ENCODE measurements around the gene TBX1. TPM values are rescaled to one million over a fixed set of nuclear protein-coding genes. Genes with fewer than 3 reads are reported as not detected.

The TBX1 gene
- polyA plus RNA-seq, 4 donors: 1.1 to 4.8 (median 1.3) TPM; not detected in 1

DNA sequence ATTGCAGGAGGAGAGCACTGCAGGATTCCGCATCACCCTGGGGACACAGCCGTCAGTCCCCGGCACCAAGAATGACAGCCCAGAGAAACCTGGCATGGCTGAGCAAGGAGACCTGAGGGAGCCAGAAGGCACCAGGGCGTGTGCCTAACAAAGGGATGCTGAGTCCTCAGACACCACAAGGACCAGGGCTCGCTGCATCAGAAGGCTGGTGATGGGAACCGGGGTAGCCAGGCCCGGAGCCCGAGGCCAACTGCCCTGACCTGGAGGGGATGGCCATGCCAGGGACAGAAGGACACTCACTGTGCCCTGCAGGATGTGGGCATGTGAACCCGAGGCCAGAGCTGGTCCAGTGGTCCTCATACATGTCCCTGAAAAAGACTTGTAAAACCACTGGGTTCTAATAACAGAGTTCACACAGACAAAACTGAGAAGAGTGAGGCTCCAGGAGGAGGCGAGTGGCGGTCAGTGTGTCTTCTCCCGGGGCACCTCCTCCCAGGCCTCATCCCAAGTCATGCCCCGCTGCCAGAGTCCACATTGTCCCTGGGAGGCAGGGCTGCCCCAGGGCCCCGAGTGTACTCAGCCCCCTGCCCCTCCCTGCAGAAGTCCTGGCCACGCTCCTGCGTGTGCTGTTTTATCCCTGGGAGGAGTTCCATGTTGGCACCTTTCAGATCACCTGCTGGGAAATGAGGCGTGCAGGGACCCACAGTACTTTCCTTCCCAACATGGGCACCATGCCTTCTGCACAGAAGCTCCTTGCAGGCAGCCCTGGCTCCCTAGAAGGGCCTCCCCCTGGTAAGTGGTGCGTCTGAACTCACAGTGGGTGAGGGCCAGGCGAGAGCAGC lies 42.5 kb downstream of the TBX1 start:
- peaks cover 0 to 8% (median 0%) of the 10 kb centered on the region in 3 donors for H3K4me1 ChIP-seq (ENCODE audit: control insufficient read depth in 3 of 3, insufficient read depth in 2 of 3, low read depth in 1 of 3, low read length in 2 of 3)
- no peak overlapping the region for H3K4me3 ChIP-seq (ENCODE audit: low read depth in 1 of 3, low read length in 3 of 3)
- H3K27me3 ChIP-seq (ENCODE audit: control insufficient read depth in 3 of 3, insufficient read depth in 3 of 3, low read length in 3 of 3): no peaks in the 10 kb centered on the region
- H3K36me3 ChIP-seq (ENCODE audit: control insufficient read depth in 3 of 3, insufficient read depth in 2 of 3, low read depth in 1 of 3, low read length in 3 of 3): peaks cover 0 to 26% (median 0%) of the 10 kb centered on the region in 3 donors
- no peak for DNase-seq
- H3K27ac ChIP-seq (ENCODE audit: low read depth in 1 of 3, low read length in 2 of 3): no peak overlapping the region
- 91 to 93% (median 92%) methylated on average over 19 of the region's 19 CpGs for WGBS, 3 donors
- FAIRE-seq: no peak
- H3K9me3 ChIP-seq (ENCODE audit: control insufficient read depth in 2 of 2, insufficient read depth in 1 of 2, low read depth in 1 of 2, low read length in 1 of 2): no peaks in the 10 kb centered on the region

DNA sequence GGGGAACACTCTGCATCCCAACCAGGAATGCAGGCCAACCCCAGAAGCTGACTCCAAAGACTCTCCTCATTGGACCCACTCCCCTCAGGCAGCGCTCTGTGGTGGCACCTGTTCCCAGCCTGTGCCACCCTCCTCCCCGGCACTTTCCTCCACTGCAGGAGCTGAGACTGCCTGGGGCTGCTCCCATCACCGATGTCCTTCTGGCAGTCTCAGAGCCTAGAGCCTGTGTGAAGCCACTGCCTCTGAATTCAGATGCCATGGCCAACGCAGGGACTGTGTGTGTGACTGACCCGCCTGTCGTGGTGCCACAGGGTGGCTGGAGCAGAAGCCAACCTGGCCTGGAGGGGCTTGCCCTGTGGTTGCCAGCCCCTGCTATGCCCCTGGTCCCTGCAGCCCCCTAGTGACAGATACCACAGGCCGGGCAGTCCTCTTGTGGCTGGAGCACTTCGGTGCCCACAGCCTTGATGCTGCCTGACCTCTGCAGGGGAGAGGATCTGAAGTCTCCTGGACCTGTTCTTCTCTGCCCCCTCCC lies 43.2 kb downstream of the TBX1 start:
- FAIRE-seq (no peak), DNase-seq (no peak)
- H3K36me3 ChIP-seq (ENCODE audit: control insufficient read depth in 3 of 3, insufficient read depth in 2 of 3, low read depth in 1 of 3, low read length in 3 of 3): peaks cover 0 to 24% (median 0%) of the 10 kb centered on the region in 3 donors
- H3K4me3 ChIP-seq (ENCODE audit: low read depth in 1 of 3, low read length in 3 of 3): no peak overlapping the region
- H3K27ac ChIP-seq (ENCODE audit: low read depth in 1 of 3, low read length in 2 of 3): no peak overlapping the region
- H3K27me3 ChIP-seq (ENCODE audit: control insufficient read depth in 3 of 3, insufficient read depth in 3 of 3, low read length in 3 of 3): no peaks in the 10 kb centered on the region
- no peaks in the 10 kb centered on the region for H3K9me3 ChIP-seq (ENCODE audit: control insufficient read depth in 2 of 2, insufficient read depth in 1 of 2, low read depth in 1 of 2, low read length in 1 of 2)
- peaks cover 0 to 8% (median 0%) of the 10 kb centered on the region in 3 donors for H3K4me1 ChIP-seq (ENCODE audit: control insufficient read depth in 3 of 3, insufficient read depth in 2 of 3, low read depth in 1 of 3, low read length in 2 of 3)
- 93 to 96% (median 96%) methylated on average over 8 of the region's 8 CpGs for WGBS, 3 donors

DNA sequence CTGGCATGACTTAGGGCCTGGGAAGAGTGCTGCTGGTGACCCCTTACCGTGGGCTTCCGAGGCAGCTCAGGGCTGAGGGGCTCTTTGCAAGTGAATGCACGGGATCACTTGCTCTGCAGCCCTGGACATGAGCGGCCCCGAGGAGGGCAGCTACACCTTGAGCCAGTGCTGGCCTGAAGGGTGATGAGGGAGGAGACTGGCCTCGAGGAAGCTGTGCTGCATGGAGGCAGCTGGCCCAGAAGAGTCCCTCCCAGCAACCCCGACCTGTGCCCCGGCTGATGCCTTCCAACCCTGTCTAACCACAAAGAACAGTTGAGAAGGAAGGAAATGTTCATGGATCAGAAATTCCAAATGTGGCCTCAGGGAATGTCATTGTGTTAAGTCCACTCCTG lies 45.2 kb downstream of the TBX1 start:
- Histone ChIP-seq H3K27ac (ENCODE audit: low read depth in 1 of 3, low read length in 2 of 3) (no peak overlapping the region), H3K9me3 (ENCODE audit: control insufficient read depth in 2 of 2, insufficient read depth in 1 of 2, low read depth in 1 of 2, low read length in 1 of 2) (no peaks in the 10 kb centered on the region), H3K4me1 (ENCODE audit: control insufficient read depth in 3 of 3, insufficient read depth in 2 of 3, low read depth in 1 of 3, low read length in 2 of 3) (peaks cover 0 to 8% (median 0%) of the 10 kb centered on the region in 3 donors), H3K27me3 (ENCODE audit: control insufficient read depth in 3 of 3, insufficient read depth in 3 of 3, low read length in 3 of 3) (no peaks in the 10 kb centered on the region), H3K4me3 (ENCODE audit: low read depth in 1 of 3, low read length in 3 of 3) (no peak overlapping the region), H3K36me3 (ENCODE audit: control insufficient read depth in 3 of 3, insufficient read depth in 2 of 3, low read depth in 1 of 3, low read length in 3 of 3) (peaks cover 0 to 18% (median 0%) of the 10 kb centered on the region in 3 donors)
- DNase-seq: no peak
- no peak for FAIRE-seq
- 70 to 82% (median 74%) methylated on average over 8 of the region's 8 CpGs for WGBS, 3 donors

DNA sequence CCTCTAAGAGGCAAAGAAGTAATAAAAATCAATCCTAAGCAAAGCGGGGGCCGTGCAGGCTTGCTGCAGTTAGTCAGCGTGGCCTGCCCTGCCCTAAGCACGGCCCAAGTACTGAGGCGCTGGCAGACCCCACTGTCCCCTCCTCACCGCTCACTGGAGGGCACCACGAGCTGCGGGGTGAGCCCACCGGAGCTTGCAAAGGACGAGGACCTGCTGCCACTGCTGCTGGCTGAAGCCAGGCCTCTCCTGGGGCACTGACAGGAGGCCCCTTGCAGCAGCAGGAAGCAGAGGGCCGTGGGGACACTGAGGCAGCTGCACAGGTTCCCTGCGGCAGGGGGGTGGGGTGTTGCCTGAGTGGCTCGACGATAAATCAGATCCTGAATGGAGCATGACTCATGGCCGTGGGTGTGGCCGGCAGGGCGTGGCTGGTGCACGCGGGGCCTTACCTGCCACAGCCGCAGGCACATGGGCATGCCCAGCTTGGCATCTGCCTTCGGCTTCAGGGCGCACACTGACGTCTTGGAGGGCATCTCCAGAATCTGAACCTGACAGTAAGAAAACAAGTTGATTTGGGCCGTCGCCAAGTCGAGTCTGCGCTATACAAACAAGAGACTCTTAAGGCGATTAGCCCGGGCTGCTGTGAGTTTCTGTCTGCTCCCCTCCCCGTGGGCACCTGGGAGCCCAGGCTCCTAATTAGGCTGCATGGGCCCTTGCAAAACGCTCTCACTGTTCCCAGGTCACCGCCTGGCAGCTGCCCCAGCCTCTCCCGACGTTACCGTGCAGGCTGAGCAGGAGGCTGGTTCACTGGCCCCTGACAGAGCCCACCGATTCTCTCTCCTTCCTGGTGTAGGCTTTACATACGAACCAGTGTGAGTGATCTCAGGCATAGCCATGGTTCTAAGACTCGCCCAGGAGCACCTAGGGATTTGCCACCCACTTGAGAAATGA lies 45.9 kb downstream of the TBX1 start:
- peaks cover 0 to 15% (median 0%) of the 10 kb centered on the region in 3 donors for H3K36me3 ChIP-seq (ENCODE audit: control insufficient read depth in 3 of 3, insufficient read depth in 2 of 3, low read depth in 1 of 3, low read length in 3 of 3)
- no peaks in the 10 kb centered on the region for H3K9me3 ChIP-seq (ENCODE audit: control insufficient read depth in 2 of 2, insufficient read depth in 1 of 2, low read depth in 1 of 2, low read length in 1 of 2)
- DNase-seq: peak; percentile 66 to 91
- H3K4me3 ChIP-seq (ENCODE audit: low read depth in 1 of 3, low read length in 3 of 3): no peak overlapping the region
- no peaks in the 10 kb centered on the region for H3K27me3 ChIP-seq (ENCODE audit: control insufficient read depth in 3 of 3, insufficient read depth in 3 of 3, low read length in 3 of 3)
- peaks cover 0 to 8% (median 0%) of the 10 kb centered on the region in 3 donors for H3K4me1 ChIP-seq (ENCODE audit: control insufficient read depth in 3 of 3, insufficient read depth in 2 of 3, low read depth in 1 of 3, low read length in 2 of 3)
- FAIRE-seq: no peak
- 29 to 62% (median 47%) methylated on average over 37 to 38 of the region's 38 CpGs for WGBS, 3 donors
- no peak overlapping the region for H3K27ac ChIP-seq (ENCODE audit: low read depth in 1 of 3, low read length in 2 of 3)

DNA sequence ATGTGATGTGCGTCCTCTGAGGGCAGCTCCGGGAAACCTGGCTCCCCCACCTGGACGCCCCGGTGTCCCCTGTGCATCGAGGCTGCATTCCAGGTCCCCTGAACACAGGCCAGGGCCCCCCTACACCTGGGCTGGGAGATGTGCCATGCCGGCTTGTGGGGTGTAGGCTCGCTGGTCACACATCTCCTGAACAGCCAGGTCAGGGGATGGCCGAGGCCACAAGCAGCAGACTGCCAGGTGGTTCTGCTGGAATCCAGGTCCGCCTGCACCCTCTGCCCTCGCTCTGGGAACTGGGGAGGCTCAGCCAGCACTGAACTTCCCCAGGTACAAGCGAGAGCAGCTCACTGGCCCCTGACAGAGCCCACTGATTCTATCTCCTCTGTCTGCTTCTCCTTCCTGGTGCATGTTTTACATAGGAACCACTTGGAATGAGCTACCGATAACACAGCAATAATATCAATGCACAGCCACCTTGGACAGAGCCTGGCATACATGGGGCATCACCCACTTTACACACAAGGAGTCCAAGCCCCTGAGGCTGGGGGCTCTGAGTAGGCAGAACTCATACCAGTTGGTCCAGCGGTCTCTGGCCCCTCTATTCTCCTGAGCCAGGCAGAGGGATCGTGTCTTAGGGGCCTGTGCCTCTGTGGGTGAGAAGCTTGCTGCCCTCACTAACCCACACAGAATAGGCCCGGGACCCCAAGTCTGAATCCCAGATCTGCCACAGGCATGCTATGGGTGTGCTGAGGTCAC lies 46.8 kb downstream of the TBX1 start:
- Histone ChIP-seq H3K9me3 (ENCODE audit: control insufficient read depth in 2 of 2, insufficient read depth in 1 of 2, low read depth in 1 of 2, low read length in 1 of 2) (no peaks in the 10 kb centered on the region), H3K4me3 (ENCODE audit: low read depth in 1 of 3, low read length in 3 of 3) (no peak overlapping the region), H3K4me1 (ENCODE audit: control insufficient read depth in 3 of 3, insufficient read depth in 2 of 3, low read depth in 1 of 3, low read length in 2 of 3) (peaks cover 0 to 8% (median 0%) of the 10 kb centered on the region in 3 donors), H3K27ac (ENCODE audit: low read depth in 1 of 3, low read length in 2 of 3) (no peak overlapping the region), H3K27me3 (ENCODE audit: control insufficient read depth in 3 of 3, insufficient read depth in 3 of 3, low read length in 3 of 3) (no peaks in the 10 kb centered on the region), H3K36me3 (ENCODE audit: control insufficient read depth in 3 of 3, insufficient read depth in 2 of 3, low read depth in 1 of 3, low read length in 3 of 3) (peaks cover 0 to 19% (median 0%) of the 10 kb centered on the region in 3 donors)
- DNase-seq: no peak
- WGBS, 3 donors: 90 to 95% (median 94%) methylated on average over 15 of the region's 15 CpGs
- FAIRE-seq: no peak

DNA sequence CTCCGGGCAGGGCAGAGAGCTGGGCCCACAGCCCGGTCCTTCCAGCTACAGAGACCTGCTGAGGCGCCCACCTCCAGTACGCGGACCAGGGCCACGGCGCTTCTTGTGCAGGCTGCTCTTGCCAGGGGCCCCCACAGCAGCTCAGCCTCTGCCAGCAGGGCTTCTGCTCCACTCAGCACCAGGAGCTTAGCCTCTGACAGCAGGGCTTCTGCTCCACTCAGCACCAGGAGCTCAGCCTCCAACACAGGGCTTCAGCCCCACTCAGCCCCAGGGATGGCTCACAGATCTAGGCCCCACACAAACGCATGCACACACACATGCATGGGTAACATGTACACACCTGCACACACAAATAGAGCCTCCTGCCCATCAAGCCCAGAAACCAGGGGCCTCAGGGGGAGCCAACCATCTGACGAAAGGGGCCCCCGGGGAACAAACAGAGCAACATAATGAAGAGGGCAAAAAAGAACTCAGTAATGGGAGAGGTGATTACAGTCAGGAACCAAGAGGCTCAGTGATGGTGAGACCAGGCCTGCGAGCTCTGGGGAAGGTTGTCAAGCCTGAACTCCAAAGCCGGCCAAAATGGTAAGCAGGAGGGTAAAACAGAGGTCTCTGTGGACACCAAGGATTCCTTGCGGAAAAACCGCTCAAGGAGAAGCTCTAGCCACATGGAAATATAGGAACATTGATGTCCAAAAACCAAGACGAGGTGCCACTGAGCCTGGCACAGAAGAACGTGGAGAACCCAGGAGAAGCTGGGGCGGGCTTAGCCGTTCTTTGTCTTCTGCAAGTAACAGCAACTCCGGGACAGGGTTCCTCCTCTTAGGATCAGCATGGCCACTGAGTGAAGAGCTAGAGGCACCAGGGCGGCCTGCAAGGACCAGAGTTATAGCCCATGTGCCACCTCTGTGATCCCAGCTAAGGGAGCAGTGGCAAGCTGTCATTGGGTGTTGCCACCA lies 47.6 kb downstream of the TBX1 start:
- DNase-seq (no peak), FAIRE-seq (no peak)
- no peaks in the 10 kb centered on the region for H3K27me3 ChIP-seq (ENCODE audit: control insufficient read depth in 3 of 3, insufficient read depth in 3 of 3, low read length in 3 of 3)
- no peak overlapping the region for H3K4me3 ChIP-seq (ENCODE audit: low read depth in 1 of 3, low read length in 3 of 3)
- H3K36me3 ChIP-seq (ENCODE audit: control insufficient read depth in 3 of 3, insufficient read depth in 2 of 3, low read depth in 1 of 3, low read length in 3 of 3): peaks cover 0 to 21% (median 0%) of the 10 kb centered on the region in 3 donors
- H3K4me1 ChIP-seq (ENCODE audit: control insufficient read depth in 3 of 3, insufficient read depth in 2 of 3, low read depth in 1 of 3, low read length in 2 of 3): peaks cover 0 to 8% (median 0%) of the 10 kb centered on the region in 3 donors
- no peak overlapping the region for H3K27ac ChIP-seq (ENCODE audit: low read depth in 1 of 3, low read length in 2 of 3)
- 95 to 96% (median 96%) methylated on average over 19 to 20 of the region's 20 CpGs for WGBS, 3 donors
- no peaks in the 10 kb centered on the region for H3K9me3 ChIP-seq (ENCODE audit: control insufficient read depth in 2 of 2, insufficient read depth in 1 of 2, low read depth in 1 of 2, low read length in 1 of 2)

DNA sequence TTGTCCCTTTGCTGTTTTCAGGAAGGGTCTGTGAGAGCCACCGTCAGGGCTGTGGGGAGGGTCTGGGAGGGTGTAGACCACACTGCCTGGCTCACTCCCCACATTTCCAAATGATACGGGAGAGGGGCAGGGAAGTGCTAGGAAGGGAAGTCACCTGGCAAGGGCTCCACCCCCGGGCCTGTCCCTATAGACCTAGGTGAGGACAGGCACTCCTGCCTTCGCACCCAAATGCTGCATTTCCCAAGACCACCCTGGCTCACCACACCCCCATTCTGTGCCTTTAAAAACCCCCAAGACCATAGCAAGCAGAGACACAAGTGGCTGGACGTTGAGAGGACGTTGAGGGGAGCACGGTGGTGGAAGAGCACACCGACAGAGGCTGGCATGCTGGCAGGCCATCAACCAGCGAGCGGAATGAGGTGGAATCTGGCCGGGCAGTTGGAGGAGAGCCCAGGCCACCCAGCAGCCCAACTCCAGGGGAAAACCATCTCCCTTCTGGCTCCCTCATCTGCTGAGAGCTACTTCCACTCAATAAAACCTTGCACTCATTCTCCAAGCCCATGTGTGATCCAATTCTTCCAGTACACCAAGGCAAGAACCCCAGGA lies 48.4 kb downstream of the TBX1 start:
- Histone ChIP-seq H3K27me3 (ENCODE audit: control insufficient read depth in 3 of 3, insufficient read depth in 3 of 3, low read length in 3 of 3) (no peaks in the 10 kb centered on the region), H3K27ac (ENCODE audit: low read depth in 1 of 3, low read length in 2 of 3) (no peak overlapping the region), H3K36me3 (ENCODE audit: control insufficient read depth in 3 of 3, insufficient read depth in 2 of 3, low read depth in 1 of 3, low read length in 3 of 3) (peaks cover 0 to 17% (median 0%) of the 10 kb centered on the region in 3 donors), H3K4me1 (ENCODE audit: control insufficient read depth in 3 of 3, insufficient read depth in 2 of 3, low read depth in 1 of 3, low read length in 2 of 3) (peaks cover 0 to 8% (median 0%) of the 10 kb centered on the region in 3 donors), H3K4me3 (ENCODE audit: low read depth in 1 of 3, low read length in 3 of 3) (no peak overlapping the region), H3K9me3 (ENCODE audit: control insufficient read depth in 2 of 2, insufficient read depth in 1 of 2, low read depth in 1 of 2, low read length in 1 of 2) (no peaks in the 10 kb centered on the region)
- 84 to 88% (median 86%) methylated on average over 11 of the region's 11 CpGs for WGBS, 3 donors
- FAIRE-seq (no peak), DNase-seq (no peak)
